H1 (cell line): ENCODE data around the gene H6PD.

ENCODE experiments used
- CTCF ChIP-seq, 3 experiments: IDR thresholded peaks; 1 replicate in 2 of 3; 2 replicates in 1 of 3; pipeline versions ENCODE4 v1.5.1 to v1.6.1; 2011; ENCODE audit warnings: low read length in 3 of 3, mild to moderate bottlenecking in 3 of 3, inconsistent platforms in 2 of 3, low read depth in 1 of 3, moderate library complexity in 1 of 3; ENCODE audit not compliant: insufficient read depth in 1 of 3; ENCODE audit errors: control extremely low read depth in 1 of 3
- EGR1 ChIP-seq: IDR thresholded peaks from 2 replicates; pipeline ENCODE4 v1.6.1; 2011; ENCODE audit warnings: low read depth, low read length, borderline replicate concordance
- RXRA ChIP-seq: IDR thresholded peaks from 2 replicates; pipeline ENCODE4 v1.6.1; 2011; ENCODE audit warnings: low read depth, mild to moderate bottlenecking, low read length, moderate library complexity; ENCODE audit not compliant: insufficient read depth
- SP1 ChIP-seq: IDR thresholded peaks from 2 replicates; pipeline ENCODE4 v1.6.1; 2011; ENCODE audit warnings: low read depth, low read length

- TF ChIP-seq SP1 (no peak), EGR1 (no peak), CTCF (IDR thresholded peaks at IDR 0.05; ENCODE audit: control extremely low read depth in 1 of 3, insufficient read depth in 1 of 3, low read depth in 1 of 3, low read length in 3 of 3) (no peak), RXRA (no peak)
Observed at GRCh38 chr1:9284061-9284460, 49.5 kb downstream of the H6PD start.
